Astrocyte (in vitro differentiated cells and primary cell): ENCODE results near the gene STEAP4. TPM values are rescaled to one million over a fixed set of nuclear protein-coding genes. Genes with fewer than 3 reads are reported as not detected.
A peak's percentile ranks its signal among the peaks of the same experiment; 100 is the strongest.

ENCODE experiments used
- DNase-seq: peaks from one replicate; pipeline ENCODE4 v3.0.0-alpha.2; 2010; ENCODE audit warnings: low read depth
- FAIRE-seq: peaks from 2 replicates; lab custom pipeline; 2011; peaks lifted over from hg19 to GRCh38; lab: Jason Lieb, UNC
- H2AFZ ChIP-seq: 2 replicates; pipeline ENCODE4 v1.6.0; 2012; ENCODE audit warnings: low read depth, low read length, inconsistent platforms
- H3K27ac ChIP-seq: 2 replicates; pipeline ENCODE4 v1.5.1; 2011; ENCODE audit warnings: low read depth, low read length, inconsistent platforms
- H3K27me3 ChIP-seq: 2 replicates; pipeline ENCODE4 v1.6.0; 2011; ENCODE audit warnings: low read length, inconsistent platforms; ENCODE audit not compliant: insufficient read depth
- H3K36me3 ChIP-seq: 2 replicates; pipeline ENCODE4 v1.5.1; 2011; ENCODE audit warnings: low read length, inconsistent platforms; ENCODE audit not compliant: insufficient read depth
- H3K4me1 ChIP-seq: 2 replicates; pipeline ENCODE4 v1.5.1; 2011; ENCODE audit warnings: low read length, inconsistent platforms; ENCODE audit not compliant: insufficient read depth
- H3K4me2 ChIP-seq: 2 replicates; pipeline ENCODE4 v1.6.0; 2012; ENCODE audit warnings: low read length, inconsistent platforms
- H3K4me3 ChIP-seq: 2 replicates; pipeline ENCODE4 v1.5.1; 2011; ENCODE audit warnings: low read depth, mild to moderate bottlenecking, low read length, inconsistent platforms; ENCODE audit not compliant: insufficient read depth
- H3K79me2 ChIP-seq: 2 replicates; pipeline ENCODE4 v1.6.0; 2012; ENCODE audit warnings: mild to moderate bottlenecking, low read length, inconsistent platforms; ENCODE audit not compliant: insufficient read depth
- H3K9ac ChIP-seq: 2 replicates; pipeline ENCODE4 v1.6.0; 2012; ENCODE audit warnings: mild to moderate bottlenecking, low read length, inconsistent platforms
- H3K9me3 ChIP-seq: 2 replicates; pipeline ENCODE4 v1.5.1; 2012; ENCODE audit warnings: low read depth, mild to moderate bottlenecking, low read length, inconsistent platforms; ENCODE audit not compliant: insufficient read depth
- H4K20me1 ChIP-seq: 2 replicates; pipeline ENCODE4 v1.6.0; 2012; ENCODE audit warnings: low read length, inconsistent platforms; ENCODE audit not compliant: insufficient read depth
- H3K27ac Mint-ChIP-seq: one replicate; pipeline ENCODE4 v1.8.0; 2021; ENCODE audit warnings: mild to moderate bottlenecking, mixed read lengths; ENCODE audit not compliant: unreplicated experiment
- H3K27me3 Mint-ChIP-seq: one replicate; pipeline ENCODE4 v1.8.0; 2021; ENCODE audit warnings: low read depth, mixed read lengths; ENCODE audit not compliant: unreplicated experiment
- H3K36me3 Mint-ChIP-seq: one replicate; pipeline ENCODE4 v1.8.0; 2021; ENCODE audit warnings: low read depth, mixed read lengths; ENCODE audit not compliant: unreplicated experiment
- H3K4me1 Mint-ChIP-seq: one replicate; pipeline ENCODE4 v1.8.0; 2021; ENCODE audit warnings: low read depth, mixed read lengths; ENCODE audit not compliant: unreplicated experiment
- H3K4me3 Mint-ChIP-seq: one replicate; pipeline ENCODE4 v1.8.0; 2021; ENCODE audit warnings: mild to moderate bottlenecking, moderate library complexity, mixed read lengths; ENCODE audit not compliant: unreplicated experiment
- H3K9me3 Mint-ChIP-seq: one replicate; pipeline ENCODE4 v1.8.0; 2021; ENCODE audit warnings: mild to moderate bottlenecking, mixed read lengths; ENCODE audit not compliant: unreplicated experiment
- CTCF ChIP-seq: IDR thresholded peaks from 2 replicates; pipeline ENCODE4 v1.5.1; 2011; ENCODE audit warnings: low read depth, mild to moderate bottlenecking, inconsistent platforms, low read length, moderate library complexity; ENCODE audit not compliant: insufficient read depth
- EZH2 ChIP-seq: IDR thresholded peaks from 2 replicates; pipeline ENCODE4 v1.6.1; 2012; ENCODE audit warnings: mild to moderate bottlenecking, low read length, inconsistent platforms; ENCODE audit not compliant: insufficient read depth
- total RNA-seq: library from RNA; stranded (reverse); gene quantifications from 2 replicates; pipeline ENCODE4 v1.2.1, GENCODE V29; 2021

The STEAP4 gene
- total RNA-seq, 1 donor from 2014 or later, result not detected

DNA sequence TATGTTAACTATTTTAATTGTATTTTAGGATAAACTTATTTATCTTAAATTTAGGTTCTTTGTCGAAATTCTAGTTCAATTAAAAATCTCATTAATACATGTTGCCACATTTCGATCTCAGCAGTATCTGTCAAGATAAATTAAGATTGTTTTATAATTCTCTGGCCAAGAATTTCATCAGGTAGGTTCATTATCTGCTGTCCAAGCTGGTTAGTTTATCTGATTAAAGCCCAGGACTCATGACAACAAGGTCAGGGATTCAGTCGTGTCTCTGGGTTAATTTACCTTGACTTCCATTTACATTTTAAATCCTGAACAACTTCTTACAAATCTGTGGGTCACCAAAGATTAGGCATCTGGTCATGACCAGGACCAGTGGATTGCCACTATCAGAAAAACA is 7.6 kb downstream of the STEAP4 start:
- no peak overlapping the region for H3K4me2 ChIP-seq
- no peak for TF ChIP-seq CTCF
- TF ChIP-seq EZH2, result no peak
- H3K27ac ChIP-seq, result no peak overlapping the region
- no peak overlapping the region for H3K4me3 Mint-ChIP-seq
- H3K27me3 ChIP-seq, result no peaks in the 10 kb centered on the region
- FAIRE-seq, result no peak
- H2AFZ ChIP-seq, result no peak overlapping the region
- peaks cover 6% of the 10 kb centered on the region for H3K4me1 Mint-ChIP-seq
- H3K36me3 Mint-ChIP-seq, result no peaks in the 10 kb centered on the region
- no peaks in the 10 kb centered on the region for H3K9me3 ChIP-seq
- no peaks in the 10 kb centered on the region for H4K20me1 ChIP-seq
- no peaks in the 10 kb centered on the region for H3K36me3 ChIP-seq
- no peaks in the 10 kb centered on the region for H3K79me2 ChIP-seq
- H3K4me1 ChIP-seq, result no peaks in the 10 kb centered on the region
- no peaks in the 10 kb centered on the region for H3K9me3 Mint-ChIP-seq
- DNase-seq, result no peak
- H3K9ac ChIP-seq, result no peak overlapping the region
- peaks cover 4% of the 10 kb centered on the region for H3K27me3 Mint-ChIP-seq
- H3K27ac Mint-ChIP-seq, result no peak overlapping the region
- H3K4me3 ChIP-seq, result no peak overlapping the region

DNA sequence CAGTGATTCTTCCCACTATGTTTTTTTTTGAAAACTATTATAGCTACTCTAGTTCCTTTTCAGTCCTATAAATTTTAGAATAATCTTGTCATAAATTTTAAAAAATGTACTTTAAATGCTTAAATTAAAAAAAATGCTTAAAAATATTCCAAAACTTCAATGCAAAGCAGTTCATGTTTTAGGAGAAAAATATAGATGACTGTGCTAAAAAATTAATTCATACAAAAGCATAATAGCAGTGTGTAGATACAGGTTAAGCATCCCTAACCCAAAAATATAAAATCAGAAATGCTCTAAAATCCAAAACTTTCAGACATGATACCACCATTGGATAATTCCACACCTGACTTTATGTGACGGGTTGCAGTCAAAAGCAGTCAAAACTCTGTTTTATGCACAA is 12.8 kb downstream of the STEAP4 start:
- no peak overlapping the region for H3K9ac ChIP-seq
- H3K9me3 ChIP-seq, result no peaks in the 10 kb centered on the region
- DNase-seq (no peak), FAIRE-seq (no peak)
- H3K27ac ChIP-seq, result no peak overlapping the region
- Mint-ChIP-seq H3K36me3 (no peaks in the 10 kb centered on the region), H3K27ac (no peak overlapping the region), H3K9me3 (no peaks in the 10 kb centered on the region), H3K4me3 (no peak overlapping the region), H3K27me3 (peaks cover 2% of the 10 kb centered on the region), H3K4me1 (peaks cover 8% of the 10 kb centered on the region)
- no peak for TF ChIP-seq CTCF
- no peak for TF ChIP-seq EZH2
- no peaks in the 10 kb centered on the region for H3K4me1 ChIP-seq
- no peak overlapping the region for H2AFZ ChIP-seq
- no peaks in the 10 kb centered on the region for H3K79me2 ChIP-seq
- no peak overlapping the region for H3K4me3 ChIP-seq
- H3K4me2 ChIP-seq, result no peak overlapping the region
- no peaks in the 10 kb centered on the region for H3K36me3 ChIP-seq
- H4K20me1 ChIP-seq, result no peaks in the 10 kb centered on the region
- no peaks in the 10 kb centered on the region for H3K27me3 ChIP-seq

GRCh38 chr7:88291398-88292173 is 15.1 kb downstream of the STEAP4 start:
- Histone ChIP-seq H3K9ac (no peak overlapping the region), H3K27me3 (no peaks in the 10 kb centered on the region), H3K9me3 (peaks cover 5% of the 10 kb centered on the region), H3K4me1 (no peaks in the 10 kb centered on the region), H3K79me2 (no peaks in the 10 kb centered on the region), H2AFZ (no peak overlapping the region), H4K20me1 (no peaks in the 10 kb centered on the region), H3K36me3 (no peaks in the 10 kb centered on the region), H3K4me3 (no peak overlapping the region), H3K27ac (no peak overlapping the region), H3K4me2 (no peak overlapping the region)
- H3K4me3 Mint-ChIP-seq, result no peak overlapping the region
- peaks cover 2% of the 10 kb centered on the region for H3K9me3 Mint-ChIP-seq
- H3K27me3 Mint-ChIP-seq, result no peaks in the 10 kb centered on the region
- FAIRE-seq (no peak), DNase-seq (peak; percentile 84)
- H3K36me3 Mint-ChIP-seq, result no peaks in the 10 kb centered on the region
- H3K27ac Mint-ChIP-seq, result peak overlapping the region; percentile 56
- H3K4me1 Mint-ChIP-seq, result peaks cover 8% of the 10 kb centered on the region
- no peak for TF ChIP-seq CTCF
- no peak for TF ChIP-seq EZH2
